ENCODE measurements around the gene PRRT1.
"Not testable (repeated sequence)": the region's sequence is repeated elsewhere in the genome, so short reads cannot be mapped to it uniquely, and the experiment has no call there.

The PRRT1 gene

GRCh38 chr6:32149092-32149755 is 2.5 kb downstream of the PRRT1 start:
- DNase-seq = no peak

- DNase-seq = peak; percentile 91
Measured at GRCh38 chr6:32148289-32149091, 3.2 kb downstream of the PRRT1 start.

- DNase-seq = no peak
Measured at GRCh38 chr6:32147401-32148132, 4.2 kb downstream of the PRRT1 start.

- DNase-seq = no peak
Measured at GRCh38 chr6:32146687-32147086, 5.1 kb downstream of the PRRT1 start.

GRCh38 chr6:32146287-32146686 is 5.5 kb downstream of the PRRT1 start:
- no peak for DNase-seq

- DNase-seq = not testable (repeated sequence)
Measured at GRCh38 chr6:32144238-32144637, 7.5 kb downstream of the PRRT1 start.

GRCh38 chr6:32140420-32141046 is 11.2 kb downstream of the PRRT1 start:
- DNase-seq = no peak

GRCh38 chr6:32139590-32139989 is 12.1 kb downstream of the PRRT1 start:
- peak; percentile 43 for DNase-seq

GRCh38 chr6:32137454-32137853 is 14.3 kb downstream of the PRRT1 start:
- DNase-seq = no peak

- no peak for DNase-seq
Measured at GRCh38 chr6:32133786-32134185, 18.0 kb downstream of the PRRT1 start.

GRCh38 chr6:32132110-32132509 is 19.6 kb downstream of the PRRT1 start:
- no peak for DNase-seq

- no peak for DNase-seq
Measured at GRCh38 chr6:32131439-32131948, 20.2 kb downstream of the PRRT1 start.

GRCh38 chr6:32129297-32130088 is 22.2 kb downstream of the PRRT1 start:
- DNase-seq = peak; percentile 45

GRCh38 chr6:32128751-32129296 is 22.9 kb downstream of the PRRT1 start:
- no peak for DNase-seq

- DNase-seq = peak; percentile 99
Measured at GRCh38 chr6:32127717-32128592, 23.8 kb downstream of the PRRT1 start, which contains the start of gene ATF6B. ATF6B (minus strand) TSS chr6:32128246; CDS start chr6:32128207, 39 bp downstream.

GRCh38 chr6:32127409-32127716 is 24.4 kb downstream of the PRRT1 start:
- DNase-seq = no peak

- no peak for DNase-seq
Measured at GRCh38 chr6:32126880-32127279, 24.9 kb downstream of the PRRT1 start.

GRCh38 chr6:32123681-32124080 is 28.1 kb downstream of the PRRT1 start:
- DNase-seq = no peak

- no peak for DNase-seq
Measured at GRCh38 chr6:32120573-32121059, 31.1 kb downstream of the PRRT1 start.

GRCh38 chr6:32118782-32119628 is 32.7 kb downstream of the PRRT1 start:
- peak; percentile 92 for DNase-seq

Data from eye (tissue), 1 donor.